Fibroblast of skin of right biceps (primary cell): ENCODE data around the gene TPR.
"Not testable (repeated sequence)": the region's sequence is repeated elsewhere in the genome, so short reads cannot be mapped to it uniquely, and the experiment has no call there.

Experiments used
- DNase-seq: peaks from one replicate; pipeline ENCODE4 v3.0.0-alpha.2; 2013

TPR gene

GRCh38 chr1:186375152-186375928 is at the start of gene TPR, which contains the start of gene ODR4:
Gene TPR (minus strand): TSS chr1:186375253. CDS start chr1:186375028, 225 bp downstream.
Gene ODR4 (plus strand): TSS chr1:186375838. CDS start chr1:186379786, 3,948 bp downstream.
- peak; percentile 99 for DNase-seq

- DNase-seq = peak; percentile 23
These were observed 49.5 kb upstream of the TPR start for GRCh38 chr1:186424539-186424938.

- DNase-seq = no peak
These were observed 46.4 kb upstream of the TPR start for GRCh38 chr1:186421446-186421845.

DNA sequence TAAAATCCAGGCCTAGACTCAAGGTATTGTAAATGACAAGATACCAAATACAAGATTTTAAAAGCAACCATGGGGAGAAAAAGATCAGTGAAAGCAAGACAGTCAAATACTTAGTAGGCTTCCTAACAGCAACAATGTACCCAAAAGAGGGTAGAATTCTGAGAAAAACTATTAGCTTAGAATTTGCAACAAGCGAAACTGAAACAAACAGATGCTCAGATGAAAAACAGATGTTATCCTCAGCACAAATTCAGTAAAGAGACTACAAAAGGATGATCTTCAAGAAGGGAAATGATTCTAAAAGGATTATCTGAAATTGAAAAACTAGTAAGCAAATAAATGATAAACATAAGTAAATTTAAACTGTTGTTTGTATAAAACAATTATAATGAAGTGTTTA is 45.9 kb upstream of the TPR start:
- peak; percentile 1 for DNase-seq

DNA sequence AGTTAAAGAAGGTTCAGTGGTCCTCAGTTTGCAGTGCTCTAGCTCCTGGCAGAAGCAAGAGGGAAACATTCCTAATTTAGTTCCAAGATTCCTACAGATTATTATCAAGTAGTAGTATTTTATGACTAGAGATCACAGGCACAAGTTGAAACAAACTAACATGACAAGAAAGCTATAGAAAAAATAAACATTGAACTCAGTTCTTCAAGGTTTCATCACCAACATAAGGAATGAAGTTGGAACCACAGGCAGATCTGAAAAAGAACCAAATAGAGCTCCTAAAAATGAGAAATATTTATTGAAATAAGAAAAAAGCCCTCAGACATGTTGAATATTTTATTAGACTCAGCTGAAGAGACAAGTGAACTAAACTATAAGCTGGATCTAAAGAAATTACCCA is 45.3 kb upstream of the TPR start:
- peak; percentile 4 for DNase-seq

- no peak for DNase-seq
These were observed 43.5 kb upstream of the TPR start for GRCh38 chr1:186418503-186418902.

DNA sequence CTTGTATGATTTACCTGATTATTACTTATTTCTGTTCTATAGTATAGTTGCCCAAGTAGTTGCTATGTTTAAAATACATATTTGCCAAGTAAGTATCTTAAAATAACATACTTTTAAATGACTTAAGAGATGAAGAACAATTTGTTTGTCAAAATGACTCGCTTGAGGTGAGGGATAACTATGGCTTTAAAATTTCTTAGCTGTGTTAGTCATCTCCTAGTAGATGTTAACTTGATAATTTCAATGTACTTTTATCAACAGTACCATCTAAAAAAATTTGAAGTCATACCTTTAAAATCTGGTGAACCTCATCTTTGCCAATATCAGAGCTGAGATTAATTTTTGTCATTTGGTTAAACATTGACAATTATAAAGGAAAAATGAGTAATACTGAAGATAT is 38.3 kb upstream of the TPR start:
- DNase-seq = peak; percentile 45

GRCh38 chr1:186409091-186409490 is 34.0 kb upstream of the TPR start:
- no peak for DNase-seq

GRCh38 chr1:186404454-186405051 is 29.5 kb upstream of the TPR start:
- DNase-seq = peak; percentile 75

GRCh38 chr1:186403632-186404031 is 28.6 kb upstream of the TPR start:
- DNase-seq = no peak

DNA sequence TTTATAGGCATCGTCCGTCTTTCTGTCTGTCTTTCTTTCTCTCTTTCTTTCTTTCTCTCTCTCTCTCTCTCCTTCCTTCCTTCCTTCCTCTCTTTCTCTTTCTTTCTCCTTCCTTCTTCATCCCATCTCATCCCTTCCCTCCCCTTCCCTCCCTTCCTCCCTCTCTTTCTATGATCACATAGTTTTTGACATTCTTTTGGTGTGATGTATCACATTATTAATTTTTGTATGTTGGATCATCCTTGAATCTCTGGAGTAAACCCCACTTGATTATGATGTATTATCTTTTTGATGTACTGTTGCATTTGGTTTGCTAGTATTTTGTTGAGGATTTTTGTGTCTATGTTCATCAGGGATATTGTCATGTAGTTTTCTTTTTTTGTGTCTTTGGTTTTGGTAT is 26.4 kb upstream of the TPR start:
- DNase-seq = peak; percentile 47

GRCh38 chr1:186392711-186393110 is 17.7 kb upstream of the TPR start:
- not testable (repeated sequence) for DNase-seq

DNA sequence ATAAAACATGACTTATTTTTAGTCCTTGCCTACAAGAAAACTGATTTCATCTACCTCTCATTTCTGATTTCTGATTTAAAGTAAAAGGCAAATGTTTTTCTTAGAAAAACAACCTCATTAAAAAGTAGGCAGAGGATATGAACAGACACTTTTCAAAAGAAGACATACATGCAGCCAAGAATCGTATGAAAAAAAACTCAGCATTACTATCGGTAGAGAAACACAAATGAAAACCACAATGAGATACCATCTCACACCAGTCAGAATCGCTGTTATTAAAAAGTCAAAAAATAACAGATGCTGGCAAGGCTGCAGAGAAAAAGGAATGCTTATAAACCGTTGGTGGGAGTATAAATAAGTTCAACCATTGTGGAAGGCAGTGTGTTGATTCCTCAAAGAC is 16.8 kb upstream of the TPR start:
- no peak for DNase-seq

GRCh38 chr1:186390925-186391324 is 15.9 kb upstream of the TPR start:
- no peak for DNase-seq

DNA sequence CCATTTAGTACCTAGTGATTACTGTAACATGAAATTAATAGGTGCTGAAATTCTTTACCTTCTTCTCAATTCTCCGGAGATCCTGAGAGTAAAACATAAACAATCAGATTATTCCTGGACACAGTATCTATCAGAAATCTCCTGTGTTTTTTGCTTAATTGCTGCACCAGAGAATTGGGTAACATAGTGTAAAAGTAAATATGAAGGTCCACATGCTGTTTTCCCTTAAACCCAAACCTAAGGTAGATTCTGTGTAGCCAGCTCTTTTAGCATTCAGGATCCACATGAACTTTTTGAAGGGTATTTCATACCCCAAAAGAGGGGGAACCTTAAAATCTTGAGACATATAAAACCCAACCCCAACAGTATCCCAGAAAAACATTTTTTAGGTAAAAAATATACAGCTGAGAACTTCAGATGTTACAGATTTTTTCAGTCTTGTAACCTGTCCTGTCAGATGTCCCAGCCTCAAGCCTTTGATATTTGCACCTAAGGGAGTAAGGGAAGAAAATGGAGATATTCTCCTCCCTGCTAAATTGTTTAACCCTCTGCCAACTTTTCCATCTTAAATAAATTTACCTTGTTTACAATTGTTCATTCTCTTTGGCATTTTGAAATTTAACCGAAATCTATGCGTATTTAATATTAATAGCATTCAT is 11.8 kb upstream of the TPR start:
- DNase-seq = no peak

DNA sequence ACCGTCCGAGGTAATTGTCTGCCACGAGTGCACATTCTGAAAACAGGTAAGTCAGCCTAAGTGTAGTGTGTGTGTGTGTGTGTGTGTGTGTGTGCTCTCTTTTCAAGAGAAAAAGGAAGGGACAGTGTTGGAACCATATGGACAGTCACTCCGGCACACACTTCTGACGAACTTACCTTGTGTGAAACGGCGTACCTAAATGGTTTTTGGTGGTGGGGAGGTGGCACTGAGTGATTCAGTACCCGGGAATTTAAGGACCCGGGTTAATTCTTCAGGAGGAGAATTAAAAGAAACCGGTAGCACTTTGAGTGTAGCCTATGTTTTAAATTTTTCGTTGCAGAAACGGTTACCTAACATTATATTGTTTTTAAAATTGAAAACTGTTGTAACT is 871 bp upstream of the TPR start:
- DNase-seq = no peak

GRCh38 chr1:186374303-186375151 is 526 bp downstream of the TPR start:
- DNase-seq = peak; percentile 3

GRCh38 chr1:186347837-186348691 is 27.0 kb downstream of the TPR start:
- not testable (repeated sequence) for DNase-seq

DNA sequence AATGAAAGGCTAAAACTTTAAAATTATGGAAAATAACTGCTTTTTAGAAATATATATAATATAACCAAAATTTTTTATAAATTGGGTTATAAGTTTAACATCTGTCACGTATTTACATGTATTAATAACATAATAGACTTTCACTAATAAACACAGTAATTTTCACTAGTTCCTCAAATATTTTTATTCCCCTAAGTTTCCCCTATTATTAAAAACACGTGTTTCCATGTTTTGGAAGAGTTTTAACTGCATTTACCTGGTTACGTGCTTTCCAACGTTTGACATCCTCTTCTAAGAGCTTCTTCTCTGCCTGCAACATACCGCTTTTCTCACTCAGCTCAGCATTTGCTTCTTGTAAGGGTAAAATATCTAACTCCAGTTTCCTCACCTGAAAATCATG is 34.3 kb downstream of the TPR start:
- DNase-seq = no peak

DNA sequence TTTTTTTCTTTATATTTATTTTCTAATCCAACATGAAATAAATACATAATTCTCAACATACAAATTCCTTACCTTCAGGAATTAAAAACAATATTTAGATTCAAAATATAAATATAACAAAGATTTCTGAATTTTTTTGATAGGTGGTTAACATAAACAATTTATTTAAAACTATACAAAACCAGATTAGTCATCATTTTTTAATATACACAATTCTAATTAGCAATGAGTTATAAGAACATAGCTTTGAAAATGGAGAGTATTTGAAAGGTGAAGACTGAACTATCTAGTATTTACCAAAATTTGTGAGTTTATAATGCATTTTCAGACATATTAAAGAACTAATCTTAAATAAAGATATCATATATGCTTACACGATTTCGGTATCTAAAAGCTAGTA is 37.5 kb downstream of the TPR start:
- no peak for DNase-seq

- no peak for DNase-seq
These were observed 44.3 kb downstream of the TPR start for GRCh38 chr1:186330758-186331157.

GRCh38 chr1:186327331-186327730 is 47.7 kb downstream of the TPR start:
- DNase-seq = no peak
